HG02943 (cell line): ENCODE results near the gene PRPF19.

ENCODE experiments used
- ATAC-seq: cut with Tn5 transposase; IDR thresholded peaks from one replicate; pipeline ENCODE4 v1.9.1; 2021; ENCODE audit warnings: mild to moderate bottlenecking, low read depth, moderate library complexity; ENCODE audit not compliant: unreplicated experiment

The PRPF19 gene

DNA sequence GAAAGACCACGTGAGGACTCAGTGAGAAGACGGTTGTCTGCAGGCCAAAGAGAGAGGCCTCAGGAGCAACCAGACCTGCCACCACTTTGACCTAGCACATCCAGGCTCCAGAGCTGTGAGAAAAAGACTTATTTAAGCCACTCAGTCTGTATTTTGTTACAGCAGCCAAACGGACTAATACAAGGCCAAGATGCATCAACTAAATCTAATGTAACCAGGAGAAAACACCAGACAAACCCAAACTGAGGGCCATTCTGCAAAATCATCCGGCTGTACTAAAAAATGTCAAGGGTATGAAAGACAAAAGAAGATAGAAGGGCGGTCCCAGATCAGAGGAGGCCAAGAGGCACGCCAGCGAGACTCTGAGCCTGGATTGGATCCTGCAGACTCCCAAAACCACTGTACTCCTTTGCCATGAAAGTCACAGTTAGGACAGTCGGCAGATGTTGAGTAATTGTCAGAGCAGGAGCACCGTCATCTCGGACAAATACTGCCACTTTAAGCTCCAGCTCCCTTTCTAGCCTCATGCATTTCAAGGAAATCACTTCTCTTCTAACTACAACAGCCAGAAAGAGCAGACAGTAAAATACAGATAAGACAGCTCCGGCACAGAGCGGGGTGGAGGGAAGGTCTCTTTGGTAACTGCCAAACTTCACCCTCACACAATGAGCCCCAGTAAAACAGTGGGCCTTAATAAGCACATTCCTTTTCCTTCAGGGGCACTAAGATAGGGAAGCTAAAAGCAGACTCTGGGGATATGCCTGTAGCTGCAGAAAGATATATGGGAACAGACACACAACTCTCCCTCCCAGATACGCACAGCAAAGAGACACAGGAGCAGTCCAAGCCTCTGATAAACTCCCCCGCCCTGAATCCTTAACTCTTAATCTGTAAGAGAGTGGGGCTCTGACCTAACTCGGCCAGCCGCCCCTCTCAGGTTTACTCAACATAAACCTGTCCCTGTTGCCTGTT is 42.5 kb downstream of the PRPF19 start:
- ATAC-seq: no peak

DNA sequence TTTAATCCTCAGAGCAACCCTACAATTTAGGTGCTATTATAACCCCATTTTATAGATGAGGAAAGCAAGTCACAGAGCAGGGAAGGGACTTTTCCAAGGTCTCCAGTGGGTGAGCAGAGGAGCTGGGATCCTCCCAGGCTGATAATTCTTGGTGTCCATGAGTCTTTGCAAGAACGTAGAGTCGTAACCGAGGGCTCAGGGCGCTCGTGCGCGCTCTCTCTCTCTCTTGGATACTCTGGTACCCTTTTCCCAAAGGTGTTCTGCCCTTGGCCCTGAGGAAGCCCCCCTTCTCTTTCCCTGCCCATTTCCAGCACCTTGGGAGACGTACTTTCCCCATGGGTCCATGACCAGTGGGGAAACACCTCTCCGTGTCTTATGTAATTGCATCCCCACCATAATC is 44.2 kb downstream of the PRPF19 start:
- no peak for ATAC-seq

DNA sequence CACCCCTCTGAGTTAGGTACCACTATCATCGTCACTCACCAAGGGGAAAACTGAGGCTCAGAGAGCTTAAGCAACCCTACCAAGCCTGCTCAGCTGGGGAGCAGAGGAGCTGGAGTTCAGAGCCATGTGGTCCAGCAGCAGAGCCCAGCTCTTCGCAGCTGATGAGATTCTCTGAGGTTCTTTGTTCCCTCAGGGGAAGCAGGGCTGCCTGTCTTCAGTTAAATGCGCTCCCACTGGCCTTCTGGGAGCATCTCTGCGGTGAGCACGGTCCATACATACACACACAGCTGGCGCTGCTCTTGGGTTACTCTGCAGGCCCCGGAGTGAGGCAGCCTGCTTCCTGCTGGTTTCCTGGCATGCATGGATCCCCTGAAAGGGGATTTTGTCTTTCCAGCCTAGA is 45.4 kb downstream of the PRPF19 start:
- ATAC-seq: no peak

DNA sequence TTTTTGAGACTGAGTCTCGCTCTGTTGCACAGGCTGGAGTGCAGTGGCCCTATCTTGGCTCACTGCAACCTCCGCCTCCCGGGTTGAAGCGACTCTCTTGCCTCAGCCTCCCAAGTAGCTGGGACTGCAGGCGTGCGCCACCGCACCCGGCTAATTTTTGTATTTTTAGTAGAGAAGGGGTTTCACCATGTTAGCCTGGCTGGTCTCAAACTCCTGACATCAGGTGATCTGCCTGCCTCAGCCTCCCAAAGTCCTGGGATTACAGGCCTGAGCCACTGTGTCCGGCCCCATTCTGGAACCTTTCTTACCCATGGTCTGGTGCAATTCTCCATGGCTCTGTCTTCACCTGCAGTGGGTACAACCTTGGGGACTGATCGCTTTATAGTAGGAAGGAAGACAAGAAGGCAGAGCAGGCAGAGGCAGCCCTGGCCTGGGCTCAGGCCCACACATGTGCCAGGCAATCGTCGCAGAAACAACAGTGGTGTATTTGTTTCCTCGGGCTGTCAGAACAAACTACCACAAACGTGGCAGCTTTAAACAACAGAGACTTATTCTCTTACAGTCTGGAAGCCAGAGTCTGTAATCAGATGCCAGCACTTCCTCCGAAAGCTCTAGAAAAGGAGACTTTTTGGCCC is 46.7 kb downstream of the PRPF19 start:
- no peak for ATAC-seq

DNA sequence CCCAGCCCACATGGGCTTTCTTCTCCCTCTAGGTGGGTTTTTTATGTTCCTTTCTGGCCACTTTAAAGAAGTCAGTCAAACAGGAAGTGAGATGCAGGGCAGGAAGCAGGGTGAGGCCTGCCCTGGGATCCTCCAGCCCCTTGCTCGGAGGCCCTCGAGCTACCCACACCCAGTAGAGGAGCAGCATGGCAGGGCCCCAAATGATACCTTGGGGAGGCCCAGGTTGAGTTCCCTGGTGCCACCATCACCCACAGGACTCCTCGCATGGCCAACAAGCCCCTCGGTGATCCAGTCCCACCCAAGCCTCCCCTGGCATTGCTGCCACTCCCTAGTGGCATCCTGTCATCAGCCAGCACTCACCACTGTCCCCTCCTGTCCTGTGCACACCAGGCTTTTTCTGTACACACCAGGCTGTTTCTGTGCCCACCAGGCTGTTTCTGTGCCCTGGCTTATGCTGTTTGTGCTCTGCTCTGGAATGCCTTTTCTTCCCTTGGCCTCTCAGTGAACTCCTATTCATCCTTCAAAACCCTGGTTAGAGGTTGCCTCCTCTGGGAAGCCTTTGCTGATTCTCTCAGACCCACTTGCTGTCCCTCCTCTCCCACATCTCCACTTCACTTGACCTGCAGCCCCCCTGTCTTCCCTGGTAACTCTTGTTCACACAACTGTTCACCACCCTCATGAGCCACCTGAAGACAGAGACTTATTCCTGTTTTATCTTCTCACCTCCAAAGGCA is 47.5 kb downstream of the PRPF19 start:
- ATAC-seq: no peak

GRCh38 chr11:60858236-60858635 is 48.1 kb downstream of the PRPF19 start:
- no peak for ATAC-seq

- ATAC-seq: no peak
These were observed 48.8 kb downstream of the PRPF19 start for GRCh38 chr11:60857378-60858232.

DNA sequence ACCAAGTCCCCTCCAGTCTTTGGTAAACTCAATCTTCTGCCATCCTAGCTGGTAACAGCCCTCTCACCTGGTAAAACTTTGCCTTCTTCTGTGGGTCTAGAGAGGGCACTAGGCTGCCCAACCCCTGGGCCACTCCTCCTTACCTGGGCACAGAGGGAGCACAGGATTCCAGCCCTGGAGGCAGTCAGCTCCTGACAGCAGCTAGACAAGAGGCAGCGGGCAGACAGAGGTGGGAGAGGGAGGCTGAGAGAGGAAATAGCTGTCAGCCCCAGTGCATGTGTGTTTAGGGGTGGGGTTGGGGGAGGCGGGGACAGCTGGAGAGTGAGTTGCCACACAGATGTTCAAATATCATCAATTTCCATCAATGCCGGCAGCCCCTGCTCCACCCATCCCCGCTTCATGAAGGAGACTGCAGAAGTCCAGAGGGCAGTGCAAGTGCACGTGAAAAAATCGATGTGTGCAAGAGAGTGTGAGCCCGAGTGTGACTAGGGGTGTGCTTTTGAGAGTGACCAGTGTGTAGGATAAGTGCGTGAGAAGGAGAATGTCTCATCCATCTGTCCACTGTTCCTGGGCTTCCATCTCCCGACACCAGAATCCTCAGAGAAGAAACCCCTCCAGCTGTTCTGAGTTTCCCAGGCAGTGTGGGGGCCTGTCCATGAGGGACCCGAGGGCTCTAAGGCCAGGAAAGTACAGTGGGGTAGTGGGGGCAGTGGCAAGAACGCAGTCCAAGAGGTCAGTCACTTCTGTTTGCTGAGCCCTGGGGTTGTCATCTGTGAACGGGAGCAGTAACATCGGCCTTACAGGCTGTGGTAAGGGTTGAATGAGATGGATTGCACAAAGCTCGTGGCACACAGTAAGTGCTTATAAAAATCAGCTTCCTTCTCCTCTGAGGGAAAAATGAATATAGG is 50.4 kb downstream of the PRPF19 start, which contains the start of gene PTGDR2:
Gene PTGDR2 (minus strand): TSS at position 225 of the 908 bp plus-strand sequence. CDS start 2,228 bp downstream, outside the sequence.
- no peak for ATAC-seq

GRCh38 chr11:60854847-60855725 is 51.3 kb downstream of the PRPF19 start:
- no peak for ATAC-seq

GRCh38 chr11:60854140-60854846 is 52.1 kb downstream of the PRPF19 start:
- no peak for ATAC-seq

- no peak for ATAC-seq
These were observed 53.1 kb downstream of the PRPF19 start for GRCh38 chr11:60852982-60853950.

DNA sequence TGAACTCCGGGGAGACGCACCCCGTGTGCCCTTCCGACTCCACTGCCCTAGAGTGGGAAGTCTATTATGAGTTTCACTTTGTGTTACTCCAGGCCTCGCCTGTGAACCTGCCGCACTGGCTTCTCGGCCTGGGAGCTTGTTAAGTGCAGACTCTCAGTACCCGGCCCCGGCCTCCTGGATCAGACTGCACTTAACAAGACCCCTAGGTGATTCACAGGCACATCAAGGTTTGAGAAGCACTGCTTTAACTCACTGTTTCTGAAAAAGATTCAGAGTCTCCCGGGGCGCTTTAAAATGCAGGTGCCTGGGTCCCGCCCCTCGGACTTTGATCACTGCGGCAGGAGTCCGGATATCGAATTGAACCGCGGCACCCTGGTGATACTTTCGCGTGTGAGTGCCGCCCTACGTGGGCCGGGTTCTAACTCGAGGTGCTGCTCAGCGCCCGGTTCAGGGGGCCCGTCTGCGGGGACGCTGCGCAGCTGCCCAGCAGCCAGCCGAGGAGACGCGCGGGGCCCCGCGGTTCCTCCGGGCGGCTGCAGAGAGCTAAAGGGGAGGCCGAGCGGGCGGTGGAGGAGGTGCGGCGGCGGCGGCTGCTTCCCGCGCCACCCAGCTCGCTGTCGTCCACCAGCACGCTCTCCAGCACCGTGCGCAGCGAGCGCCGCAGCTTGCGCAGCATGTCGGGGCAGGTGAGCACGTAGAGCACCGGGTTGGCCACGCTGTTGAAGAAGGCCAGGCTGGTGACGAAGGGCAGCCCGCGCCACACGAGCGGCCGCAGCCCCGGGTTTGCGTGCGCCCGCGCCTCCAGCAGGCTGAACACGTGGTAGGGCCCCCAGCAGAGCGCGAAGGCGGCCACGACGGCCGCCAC is 54.0 kb downstream of the PRPF19 start:
- no peak for ATAC-seq

- no peak for ATAC-seq
These were observed 54.9 kb downstream of the PRPF19 start for GRCh38 chr11:60851327-60852104.

DNA sequence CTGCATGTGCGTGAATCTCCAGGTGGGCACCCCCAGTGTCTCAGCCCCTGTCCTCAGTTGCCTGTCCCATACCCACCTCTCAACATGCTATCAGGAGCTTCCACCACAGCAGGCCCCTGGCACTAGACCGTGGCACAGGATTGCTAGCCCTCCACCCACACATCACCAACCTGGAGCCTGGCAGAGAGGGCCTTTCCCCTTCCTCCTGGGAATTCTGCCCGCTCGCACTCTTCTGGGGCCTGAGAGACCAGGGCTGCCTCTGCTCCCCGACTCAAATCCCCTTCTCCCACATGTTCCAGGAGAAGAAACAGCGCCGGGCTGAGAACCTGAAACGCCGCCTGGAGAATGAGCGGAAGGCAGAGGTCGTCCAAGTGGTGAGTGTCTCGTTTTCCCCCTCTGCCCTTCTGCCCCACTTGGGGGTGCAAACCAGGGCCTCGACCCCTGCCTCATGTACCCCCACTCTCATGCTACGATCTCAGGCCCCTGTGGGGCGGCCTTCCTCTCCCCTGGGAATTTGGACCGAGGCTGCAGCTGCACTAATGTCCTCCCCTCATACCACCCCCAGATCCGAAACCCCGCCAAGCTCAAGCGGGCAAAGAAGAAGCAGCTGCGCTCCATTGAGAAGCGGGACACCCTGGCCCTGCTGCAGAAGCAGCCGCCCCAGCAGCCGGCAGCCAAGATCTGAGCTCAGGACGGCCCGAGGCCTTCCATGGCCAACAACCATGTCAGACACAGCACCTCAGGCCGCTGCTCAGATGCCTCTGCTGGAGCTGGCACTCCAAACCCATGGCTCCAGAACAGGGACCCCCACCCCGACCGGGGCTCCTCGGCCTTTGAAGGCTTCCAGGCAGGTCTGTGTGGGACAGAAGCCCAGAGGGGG is 56.5 kb downstream of the PRPF19 start:
- ATAC-seq: no peak
